Spleen (tissue), 11 donors: ENCODE results near the gene GRHL3. TPM values are rescaled to one million over a fixed set of nuclear protein-coding genes. Genes with fewer than 3 reads are reported as not detected.

Source experiments
- DNase-seq: peaks from one replicate; pipeline ENCODE4 v3.0.0-alpha.2; 2020
- H3K27ac ChIP-seq, 8 donors: fragments of 200-600 bp; sonication (generic) in 7 of 8; 1 replicate in 4 of 8; 2 replicates in 4 of 8; pipeline versions ENCODE4 v1.5.0 to v1.8.0; 2016 to 2021; ENCODE audit warnings: inconsistent platforms in 4 of 8, mild to moderate bottlenecking in 4 of 8, moderate library complexity in 1 of 8
- H3K27me3 ChIP-seq, 7 donors: fragments of 200-600 bp; sonication (generic) in 6 of 7; replicated peaks in 1 of 7; 1 replicate in 4 of 7; 2 replicates in 3 of 7; pipeline versions ENCODE4 v1.5.0 to v1.8.0; 2016 to 2021; ENCODE audit warnings: inconsistent platforms in 3 of 7, mild to moderate bottlenecking in 1 of 7
- H3K36me3 ChIP-seq, 6 donors: fragments of 200-600 bp; sonication (generic) in 5 of 6; 1 replicate in 4 of 6; 2 replicates in 2 of 6; pipeline versions ENCODE4 v1.5.0 to v1.8.0; 2016 to 2021; ENCODE audit warnings: inconsistent platforms in 2 of 6
- H3K4me1 ChIP-seq, 6 donors: fragments of 200-600 bp; sonication (generic) in 5 of 6; 1 replicate in 3 of 6; 2 replicates in 3 of 6; pipeline versions ENCODE4 v1.5.0 to v1.8.0; 2016 to 2021; ENCODE audit warnings: inconsistent platforms in 3 of 6
- H3K4me3 ChIP-seq, 8 donors: fragments of 200-600 bp; sonication (generic) in 7 of 8; 1 replicate in 4 of 8; 2 replicates in 4 of 8; pipeline versions ENCODE4 v1.5.0 to v1.8.0; 2016 to 2021; ENCODE audit warnings: inconsistent platforms in 4 of 8, mild to moderate bottlenecking in 4 of 8, moderate library complexity in 2 of 8
- H3K9me3 ChIP-seq, 8 donors: fragments of 200-600 bp; sonication (generic) in 7 of 8; 1 replicate in 4 of 8; 2 replicates in 4 of 8; pipeline versions ENCODE4 v1.5.0 to v1.8.0; 2016 to 2021; ENCODE audit warnings: inconsistent platforms in 4 of 8
- CTCF ChIP-seq, 11 experiments: fragments of 200-600 bp in 7 of 11; fragments of 450-650 bp in 4 of 11; sonication (generic) in 4 of 11; IDR thresholded peaks in 8 of 11; conservative IDR thresholded peaks in 3 of 11; 1 replicate in 7 of 11; 2 replicates in 4 of 11; pipeline versions ENCODE4 v1.4.0 to v1.8.0; 2016 to 2021; ENCODE audit warnings: antibody characterized with exemption in 11 of 11, inconsistent platforms in 4 of 11, mild to moderate bottlenecking in 1 of 11
- POLR2A ChIP-seq, 3 donors: fragments of 450-650 bp; IDR thresholded peaks; one replicate each; pipeline ENCODE4 v1.5.1; 2017; ENCODE audit warnings: antibody characterized with exemption in 3 of 3, mild to moderate bottlenecking in 1 of 3
- POLR2AphosphoS5 ChIP-seq, 3 donors: sonication (generic); formaldehyde crosslinking; IDR thresholded peaks; one replicate each; pipeline ENCODE4 v1.5.1; 2017; ENCODE audit warnings: antibody characterized with exemption in 3 of 3
- WGBS, 5 donors: extraction: QIAGEN DNeasy Blood & Tissue Kit in 3 of 5; methylation state at CpG; one replicate each; pipeline versions ENCODE4 v1.1.5 to v1.1.7; 2013 to 2018; 5-methylcytosine and 5-hydroxymethylcytosine counted together
- intact Hi-C: fragments of 100-400 bp; cut with DNase I; formaldehyde crosslinking; loops from one replicate; pipeline ENCODE4 v1.15.0; 2023; ENCODE audit warnings: low total_unique reads
- polyA plus RNA-seq, 3 donors: library from polyadenylated mRNA; stranded (reverse); fragments of 200-250 nt; gene quantifications; one replicate each; pipeline ENCODE4 v1.2.1, GENCODE V29; 2013
- total RNA-seq, 7 donors: library from RNA; depleted of rRNA in 3 of 7; stranded (reverse); fragments of >200 nt in 3 of 7; fragmentation: NEBNext Ultra II Directional in 4 of 7; extraction: Animal tissue kit (Norgen Biotek cat#: 25700) in 4 of 7; gene quantifications; one replicate each; pipeline versions ENCODE4 v1.1.0 to v1.2.1, GENCODE V29; 2016 to 2021
- donor health status: healthy with polysubstance abuse.
- donor health status: DM: no; HTN: no; CAD: no; lungs with moderate emphysema.
- donor health status: DM: no; HTN: no; CAD: no.
- donor health status: Bipolar disorder and iron deficiency.
- donor health status: healthy.
- donor health status: DM: no; HTN: no; CAD: no.
- donor health status: DM: yes; HTN: yes; CAD: no.

Gene GRHL3
- total and polyA plus RNA-seq, 10 donors, result 0.04 to 0.06 TPM; not detected in 8

DNA sequence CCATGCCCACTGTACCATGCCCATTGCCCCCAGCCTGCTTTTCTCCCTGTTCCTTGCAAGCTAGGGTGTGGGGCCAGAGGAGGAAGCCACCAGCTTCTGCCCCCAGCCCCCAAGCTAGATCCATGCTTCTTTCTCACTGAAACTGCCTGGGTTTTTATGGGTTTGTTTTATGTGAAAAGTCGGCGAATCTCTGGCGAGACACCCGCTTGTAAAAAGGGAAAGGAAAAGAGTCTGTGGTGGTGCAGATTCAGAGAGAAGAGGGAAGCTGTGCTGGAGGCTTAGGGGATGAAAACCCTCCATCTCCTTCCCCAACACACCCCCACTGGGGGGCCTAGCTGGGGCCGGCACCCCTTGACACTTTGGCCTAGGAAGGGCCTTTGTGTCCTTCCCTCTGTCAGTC lies 26.2 kb downstream of the GRHL3 start:
- Histone ChIP-seq H3K4me1 (no peaks in the 10 kb centered on the region), H3K27ac (no peak overlapping the region), H3K27me3 (peaks cover 0 to 38% (median 0%) of the 10 kb centered on the region in 7 donors), H3K36me3 (no peaks in the 10 kb centered on the region), H3K9me3 (no peaks in the 10 kb centered on the region), H3K4me3 (no peak overlapping the region)
- WGBS, 5 donors, result 40 to 58% (median 52%) methylated on average over 5 of the region's 5 CpGs
- DNase-seq, result no peak
- TF ChIP-seq POLR2AphosphoS5 (IDR thresholded peaks at IDR 0.05), result no peak
- TF ChIP-seq POLR2A (IDR thresholded peaks at IDR 0.05), result no peak
- no peak for TF ChIP-seq CTCF (IDR thresholded peaks at IDR 0.05 in 8 of 11, conservative IDR thresholded peaks at IDR 0.05 in 3 of 11)
- intact Hi-C loops, result no loop called here

GRCh38 chr1:24347159-24347934 lies 28.2 kb downstream of the GRHL3 start:
- no peaks in the 10 kb centered on the region for H3K9me3 ChIP-seq
- peaks cover 0 to 33% (median 0%) of the 10 kb centered on the region in 7 donors for H3K27me3 ChIP-seq
- DNase-seq, result no peak
- H3K4me1 ChIP-seq, result peaks cover 0 to 9% (median 8%) of the 10 kb centered on the region in 6 donors
- intact Hi-C loops, result no loop called here
- WGBS, 5 donors, result 81 to 93% (median 90%) methylated on average over 19 of the region's 19 CpGs
- no peak for TF ChIP-seq POLR2AphosphoS5 (IDR thresholded peaks at IDR 0.05)
- TF ChIP-seq POLR2A (IDR thresholded peaks at IDR 0.05), result no peak
- TF ChIP-seq CTCF (IDR thresholded peaks at IDR 0.05 in 8 of 11, conservative IDR thresholded peaks at IDR 0.05 in 3 of 11), result no peak
- H3K4me3 ChIP-seq, result no peak overlapping the region
- H3K27ac ChIP-seq, result no peak overlapping the region
- H3K36me3 ChIP-seq, result no peaks in the 10 kb centered on the region

GRCh38 chr1:24348196-24348595 lies 29.0 kb downstream of the GRHL3 start:
- TF ChIP-seq CTCF (IDR thresholded peaks at IDR 0.05 in 8 of 11, conservative IDR thresholded peaks at IDR 0.05 in 3 of 11) (no peak), POLR2AphosphoS5 (IDR thresholded peaks at IDR 0.05) (no peak), POLR2A (IDR thresholded peaks at IDR 0.05) (no peak)
- 85 to 93% (median 87%) methylated on average over 10 of the region's 10 CpGs for WGBS, 5 donors
- intact Hi-C loops, result no loop called here
- Histone ChIP-seq H3K4me1 (peaks cover 0 to 9% (median 8%) of the 10 kb centered on the region in 6 donors), H3K27me3 (peaks cover 0 to 25% (median 0%) of the 10 kb centered on the region in 7 donors), H3K4me3 (no peak overlapping the region), H3K36me3 (no peaks in the 10 kb centered on the region), H3K27ac (no peak overlapping the region), H3K9me3 (no peaks in the 10 kb centered on the region)
- no peak for DNase-seq

DNA sequence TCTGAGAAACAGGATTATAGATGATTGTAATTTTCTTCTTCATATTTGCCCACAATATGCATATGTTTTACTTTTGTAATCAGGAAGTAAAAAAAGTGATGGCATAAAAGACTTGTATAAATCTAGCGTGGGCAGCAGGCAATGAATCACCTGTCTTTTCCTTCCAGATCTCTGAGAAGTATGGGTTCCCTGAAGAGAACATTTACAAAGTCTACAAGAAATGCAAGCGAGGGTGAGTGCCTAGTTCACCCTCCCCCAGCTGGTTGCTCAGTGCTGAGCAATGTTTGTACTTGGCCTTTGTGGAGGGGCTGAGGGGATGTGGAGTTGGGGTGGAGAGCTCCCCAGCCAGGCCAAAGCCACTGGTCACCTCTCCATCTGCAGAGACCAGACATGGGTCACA lies 30.7 kb downstream of the GRHL3 start:
- no peak for DNase-seq
- H3K4me1 ChIP-seq, result peaks cover 0 to 9% (median 8%) of the 10 kb centered on the region in 6 donors
- intact Hi-C loops, result no loop called here
- TF ChIP-seq POLR2AphosphoS5 (IDR thresholded peaks at IDR 0.05) (no peak), CTCF (IDR thresholded peaks at IDR 0.05 in 8 of 11, conservative IDR thresholded peaks at IDR 0.05 in 3 of 11) (no peak), POLR2A (IDR thresholded peaks at IDR 0.05) (no peak)
- no peaks in the 10 kb centered on the region for H3K36me3 ChIP-seq
- 61 to 84% (median 75%) methylated on average over 2 of the region's 2 CpGs for WGBS, 5 donors
- H3K27ac ChIP-seq, result no peak overlapping the region
- H3K9me3 ChIP-seq, result no peaks in the 10 kb centered on the region
- no peak overlapping the region for H3K4me3 ChIP-seq
- H3K27me3 ChIP-seq, result peaks cover 0 to 18% (median 0%) of the 10 kb centered on the region in 7 donors
